ENCODE measurements around the gene HRH4.

HRH4 gene

GRCh38 chr18:24460388-24460787, at the start of gene HRH4:
Gene HRH4, plus strand, starts transcription at chr18:24460637. Its CDS starts 92 bp downstream, at chr18:24460729.
- DNase-seq = no peak

GRCh38 chr18:24413148-24413547, 47.3 kb upstream of the HRH4 start:
- no peak for DNase-seq

GRCh38 chr18:24414349-24415003, 46.0 kb upstream of the HRH4 start:
- DNase-seq = no peak

- no peak for DNase-seq
Measured at GRCh38 chr18:24417480-24417879, 43.0 kb upstream of the HRH4 start.

- DNase-seq = no peak
Measured at GRCh38 chr18:24420551-24420950, 39.9 kb upstream of the HRH4 start.

GRCh38 chr18:24421831-24422230, 38.6 kb upstream of the HRH4 start:
- DNase-seq = no peak

- no peak for DNase-seq
Measured at GRCh38 chr18:24426073-24426397, 34.4 kb upstream of the HRH4 start.

- DNase-seq = peak; percentile 51
Measured at GRCh38 chr18:24426398-24427294, 33.8 kb upstream of the HRH4 start, which contains the start of gene IMPACT. Gene IMPACT, plus strand, starts transcription at chr18:24426670. Its CDS starts 87 bp downstream, at chr18:24426757.

- no peak for DNase-seq
Measured at GRCh38 chr18:24427484-24427883, 33.0 kb upstream of the HRH4 start.

GRCh38 chr18:24428709-24429108, 31.7 kb upstream of the HRH4 start:
- DNase-seq = no peak

- no peak for DNase-seq
Measured at GRCh38 chr18:24429188-24429587, 31.2 kb upstream of the HRH4 start.

- no peak for DNase-seq
Measured at GRCh38 chr18:24432618-24433017, 27.8 kb upstream of the HRH4 start.

GRCh38 chr18:24436939-24437338, 23.5 kb upstream of the HRH4 start:
- DNase-seq = no peak

GRCh38 chr18:24443870-24444269, 16.6 kb upstream of the HRH4 start:
- DNase-seq = no peak

- no peak for DNase-seq
Measured at GRCh38 chr18:24446453-24446852, 14.0 kb upstream of the HRH4 start.

- DNase-seq = peak; percentile 18
Measured at GRCh38 chr18:24446953-24447538, 13.4 kb upstream of the HRH4 start.

- DNase-seq = no peak
Measured at GRCh38 chr18:24447961-24448360, 12.5 kb upstream of the HRH4 start.

GRCh38 chr18:24456549-24456948, 3.9 kb upstream of the HRH4 start:
- no peak for DNase-seq

- no peak for DNase-seq
Measured at GRCh38 chr18:24459772-24460171, 665 bp upstream of the HRH4 start.

GRCh38 chr18:24461996-24462395, 1.6 kb downstream of the HRH4 start:
- DNase-seq = no peak

GRCh38 chr18:24462838-24463775, 2.7 kb downstream of the HRH4 start:
- DNase-seq = no peak

GRCh38 chr18:24465486-24465885, 5.0 kb downstream of the HRH4 start:
- DNase-seq = no peak

- no peak for DNase-seq
Measured at GRCh38 chr18:24466771-24467170, 6.3 kb downstream of the HRH4 start.

Data from DMS 273 treated with DMSO at 0.1 percent for 48 hours (cell line).